GM12874 (cell line): ENCODE measurements around the gene PTPRC.

Experiments
- CTCF ChIP-seq: IDR thresholded peaks from 2 replicates; pipeline ENCODE4 v1.5.1; 2011; ENCODE audit warnings: low read depth, mild to moderate bottlenecking, control low read depth, low read length, moderate library complexity; ENCODE audit not compliant: insufficient read depth

PTPRC gene

GRCh38 chr1:198623752-198624647 lies 14.8 kb upstream of the PTPRC start:
- no peak for TF ChIP-seq CTCF

- no peak for TF ChIP-seq CTCF
These were observed 14.2 kb upstream of the PTPRC start for GRCh38 chr1:198624648-198624980.

GRCh38 chr1:198627436-198628066 lies 11.3 kb upstream of the PTPRC start:
- TF ChIP-seq CTCF, result no peak

- TF ChIP-seq CTCF, result no peak
These were observed 10.8 kb upstream of the PTPRC start for GRCh38 chr1:198628067-198628455.

GRCh38 chr1:198629610-198630009 lies 9.2 kb upstream of the PTPRC start:
- no peak for TF ChIP-seq CTCF

- TF ChIP-seq CTCF, result no peak
These were observed 8.0 kb upstream of the PTPRC start for GRCh38 chr1:198630863-198631262.

GRCh38 chr1:198631292-198631691 lies 7.5 kb upstream of the PTPRC start:
- no peak for TF ChIP-seq CTCF
